Measurements from ENCODE around the gene RNF148.

DNA sequence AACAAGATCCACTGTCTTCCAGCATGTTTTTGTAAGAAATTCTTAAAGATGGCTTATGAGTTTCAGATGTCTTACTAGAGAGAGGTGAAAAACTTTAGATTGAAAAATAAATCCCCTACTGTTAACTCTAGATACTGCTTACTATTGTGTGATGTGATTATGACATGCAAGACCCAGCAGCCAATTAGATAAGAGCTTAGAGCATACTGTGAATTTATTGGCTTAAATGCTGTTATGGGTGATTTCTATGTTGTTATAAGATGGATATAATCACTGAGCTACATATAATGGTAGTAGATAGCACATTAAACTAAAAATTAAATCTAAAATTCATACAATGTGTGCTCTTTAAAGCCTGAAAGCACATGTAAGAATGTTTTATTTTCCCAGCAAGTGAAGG is 3.7 kb downstream of the RNF148 start, which contains the start of gene RNF133:
- TF ChIP-seq, protein P1, sequence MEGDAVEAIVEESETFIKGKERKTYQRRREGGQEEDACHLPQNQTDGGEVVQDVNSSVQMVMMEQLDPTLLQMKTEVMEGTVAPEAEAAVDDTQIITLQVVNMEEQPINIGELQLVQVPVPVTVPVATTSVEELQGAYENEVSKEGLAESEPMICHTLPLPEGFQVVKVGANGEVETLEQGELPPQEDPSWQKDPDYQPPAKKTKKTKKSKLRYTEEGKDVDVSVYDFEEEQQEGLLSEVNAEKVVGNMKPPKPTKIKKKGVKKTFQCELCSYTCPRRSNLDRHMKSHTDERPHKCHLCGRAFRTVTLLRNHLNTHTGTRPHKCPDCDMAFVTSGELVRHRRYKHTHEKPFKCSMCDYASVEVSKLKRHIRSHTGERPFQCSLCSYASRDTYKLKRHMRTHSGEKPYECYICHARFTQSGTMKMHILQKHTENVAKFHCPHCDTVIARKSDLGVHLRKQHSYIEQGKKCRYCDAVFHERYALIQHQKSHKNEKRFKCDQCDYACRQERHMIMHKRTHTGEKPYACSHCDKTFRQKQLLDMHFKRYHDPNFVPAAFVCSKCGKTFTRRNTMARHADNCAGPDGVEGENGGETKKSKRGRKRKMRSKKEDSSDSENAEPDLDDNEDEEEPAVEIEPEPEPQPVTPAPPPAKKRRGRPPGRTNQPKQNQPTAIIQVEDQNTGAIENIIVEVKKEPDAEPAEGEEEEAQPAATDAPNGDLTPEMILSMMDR (IDR thresholded peaks at IDR 0.05): no peak
- no peak for TF ChIP-seq POLR2A (IDR thresholded peaks at IDR 0.05; ENCODE audit: low read depth)
- no peak for TF ChIP-seq POLR2AphosphoS5 (IDR thresholded peaks at IDR 0.05)
